OCI-M1 (cell line): ENCODE measurements around the gene WBP4.

Experiments used
- DNase-seq: peaks from one replicate; lab custom pipeline; 2025; lab: John Stamatoyannopoulos, UW

WBP4 gene

GRCh38 chr13:41048640-41049039 lies 12.7 kb upstream of the WBP4 start:
- no peak for DNase-seq

DNA sequence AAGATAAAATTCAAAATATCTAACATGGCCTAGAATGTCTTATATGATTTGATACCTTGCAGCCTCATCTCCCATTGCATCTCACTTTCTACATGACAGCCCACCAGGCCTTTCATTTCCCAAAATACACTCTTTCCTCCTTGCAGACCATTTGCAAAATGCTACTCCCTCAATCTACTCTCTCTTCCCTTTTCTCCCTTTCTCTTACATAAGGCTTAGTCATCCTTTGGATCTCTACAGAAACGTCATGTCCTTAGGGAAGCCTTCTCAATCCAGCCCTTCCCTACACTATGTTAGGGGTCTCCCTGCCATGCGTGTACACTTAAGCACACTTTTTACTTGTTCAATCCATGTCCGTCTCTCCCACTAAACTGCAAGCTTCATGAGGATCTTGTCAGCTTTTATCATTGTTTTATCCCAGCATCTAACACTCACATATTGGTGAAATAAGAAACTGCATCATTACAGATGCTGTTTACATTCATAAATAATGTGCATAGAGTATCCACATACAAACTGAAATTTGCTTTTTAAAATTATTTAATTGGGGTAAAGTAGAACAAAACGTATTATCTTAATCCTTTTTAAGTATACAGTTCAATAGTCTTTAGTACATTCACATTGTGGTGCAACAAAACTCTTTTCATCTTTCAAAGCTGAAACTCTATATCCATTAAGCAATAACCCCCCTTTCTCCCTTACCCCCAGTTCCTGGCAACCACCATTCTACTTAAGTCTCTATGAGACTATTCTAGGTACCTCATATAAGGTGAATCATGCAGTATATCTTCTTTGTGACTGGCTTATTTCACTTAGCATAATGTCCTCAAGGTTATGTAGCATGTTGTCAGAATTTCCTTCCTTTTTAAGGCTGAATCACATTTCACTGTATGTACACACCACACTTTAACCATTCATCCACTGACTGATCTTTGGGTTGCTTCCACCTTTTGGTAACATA lies 11.5 kb upstream of the WBP4 start:
- DNase-seq: no peak

GRCh38 chr13:41052441-41052840 lies 8.9 kb upstream of the WBP4 start:
- no peak for DNase-seq

DNA sequence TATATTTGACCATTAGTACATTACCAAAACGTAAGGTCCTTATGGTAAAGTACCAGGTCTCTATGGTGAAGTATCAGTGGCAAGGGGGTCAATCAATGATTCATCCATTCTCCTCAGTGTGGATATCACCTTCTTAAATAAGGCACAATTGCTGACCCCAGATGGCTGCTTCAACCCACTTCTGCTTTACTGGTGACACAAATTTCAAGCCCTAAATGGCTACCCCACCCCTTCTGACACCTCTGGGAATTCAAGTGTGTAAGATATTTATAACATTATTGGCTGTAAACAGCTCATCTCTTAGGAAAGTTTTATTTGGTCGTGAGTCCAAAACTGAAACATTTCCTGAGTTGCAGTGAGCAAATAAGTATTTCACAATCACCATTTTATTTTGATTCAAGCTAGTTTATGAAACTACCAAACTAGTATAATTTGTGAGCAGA lies 7.9 kb upstream of the WBP4 start:
- peak; percentile 72 for DNase-seq

DNA sequence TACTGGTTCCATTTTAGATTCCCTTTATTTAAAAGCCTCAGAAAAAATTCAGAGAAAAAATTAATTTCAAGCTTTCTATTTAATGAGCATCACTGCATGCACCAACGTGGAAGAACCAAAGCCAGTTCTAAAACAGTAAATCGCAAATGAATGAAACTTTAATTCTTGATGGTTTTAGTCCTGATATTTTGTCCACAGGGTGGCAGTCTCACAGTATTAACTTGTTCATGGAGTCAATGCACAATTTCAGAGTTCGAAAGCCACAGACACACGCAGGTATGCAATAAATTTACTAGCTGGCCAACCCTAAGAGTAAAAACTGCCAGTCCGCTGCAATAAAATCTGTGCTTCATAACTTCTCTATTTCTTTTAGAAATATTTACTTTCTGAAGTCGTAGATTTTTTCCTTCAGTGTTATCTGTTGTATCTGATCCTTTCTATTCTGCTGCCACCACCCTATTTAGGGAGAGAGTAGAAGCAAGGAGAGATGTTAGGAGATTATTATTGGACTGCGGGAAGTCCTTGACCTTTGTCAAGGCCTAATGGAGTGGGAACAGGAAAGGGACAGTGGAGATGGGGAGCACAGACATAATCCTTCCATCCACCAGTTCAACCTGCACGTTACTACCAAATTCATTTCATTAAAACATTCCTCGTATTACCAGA lies 7.0 kb upstream of the WBP4 start:
- DNase-seq: peak; percentile 84

GRCh38 chr13:41054919-41055619 lies 6.2 kb upstream of the WBP4 start:
- peak; percentile 72 for DNase-seq

DNA sequence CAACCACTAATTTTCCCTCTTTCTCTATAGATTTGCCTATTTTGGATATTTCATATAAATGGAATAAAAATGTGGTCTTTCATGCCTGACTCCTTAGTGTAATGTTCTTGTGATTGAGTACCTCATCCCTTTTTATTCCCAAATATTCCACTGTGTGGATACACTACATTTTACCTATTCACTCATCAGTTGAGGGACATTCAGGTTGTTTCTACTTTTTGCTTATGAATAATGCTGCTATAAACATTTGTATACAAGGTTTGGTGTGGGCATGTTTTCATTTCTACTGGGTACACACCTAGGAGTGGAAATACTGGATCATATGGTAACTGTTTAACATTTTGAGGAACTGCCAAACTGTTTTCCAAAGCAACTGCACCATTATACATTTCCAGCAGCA lies 5.1 kb upstream of the WBP4 start:
- DNase-seq: peak; percentile 50

DNA sequence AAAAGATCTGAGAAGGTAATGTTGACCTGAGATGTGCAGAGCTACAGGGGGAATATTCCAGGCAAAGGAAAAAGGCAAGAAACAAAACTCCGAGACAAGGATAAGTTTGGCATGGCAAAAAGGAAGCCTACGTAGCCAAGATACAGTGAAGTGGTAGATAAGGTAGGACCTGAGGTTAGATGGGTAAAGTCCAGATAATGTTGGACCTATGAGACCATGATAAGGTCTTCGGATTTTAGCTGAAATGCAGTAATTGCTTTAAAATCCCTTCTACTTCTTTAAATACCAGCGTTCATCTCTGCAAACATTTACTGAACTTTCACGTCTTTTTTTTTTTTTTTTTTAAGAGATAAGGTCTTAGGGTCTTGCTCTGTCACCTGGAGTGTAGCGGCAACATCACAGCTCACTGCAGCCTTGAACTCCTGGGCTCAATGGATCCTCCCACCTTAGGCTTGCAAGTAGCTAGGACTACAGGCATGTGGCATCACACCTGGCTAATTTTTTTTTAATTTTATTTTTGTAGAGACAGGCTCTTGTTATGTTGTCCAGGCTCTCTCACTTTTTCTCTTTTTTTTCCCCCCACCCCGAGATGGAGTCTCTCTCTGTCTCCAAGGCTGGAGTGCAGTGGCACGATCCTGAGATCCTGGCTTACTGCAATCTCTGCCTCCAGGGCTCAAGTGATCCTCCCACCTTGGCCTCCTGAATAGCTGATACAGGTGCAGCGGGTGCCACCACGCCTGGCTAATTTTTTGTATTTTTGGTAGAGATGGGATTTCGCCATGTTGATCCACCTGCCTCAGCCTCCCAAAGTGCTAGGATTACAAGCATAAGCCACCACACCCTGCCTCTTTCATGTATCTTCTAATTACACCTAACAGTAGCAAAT lies 4.2 kb upstream of the WBP4 start:
- peak; percentile 50 for DNase-seq

- peak; percentile 60 for DNase-seq
Measured at GRCh38 chr13:41058295-41059070, 2.8 kb upstream of the WBP4 start.

DNA sequence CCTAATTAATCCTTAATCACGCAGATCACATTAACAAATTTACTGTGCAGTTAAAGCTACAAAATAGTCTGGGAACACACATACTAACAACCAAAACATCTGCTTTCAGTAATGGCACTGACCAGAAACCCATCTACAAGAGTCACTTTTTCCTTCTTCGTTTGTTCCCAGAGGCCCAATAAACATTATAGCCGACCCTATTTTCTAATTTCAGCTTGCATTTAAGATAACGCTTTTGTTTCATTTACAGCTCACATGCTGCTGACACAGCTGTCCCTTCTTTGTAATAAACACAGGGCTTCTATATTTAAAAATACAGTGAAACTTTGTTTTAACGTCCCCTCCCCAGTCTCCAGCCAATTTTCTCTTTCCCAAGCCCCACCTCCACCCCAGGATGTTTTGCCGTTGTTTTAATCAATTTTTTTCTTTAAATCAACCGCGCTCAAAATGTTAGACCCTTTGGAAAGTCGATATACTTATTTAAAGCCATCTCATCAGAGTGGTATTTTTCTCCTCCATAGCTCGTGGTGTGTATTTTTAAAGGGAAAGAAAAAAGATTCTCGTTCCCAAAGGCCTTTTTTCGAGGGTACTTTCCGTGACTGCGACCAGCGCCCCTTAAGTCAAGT lies 1.7 kb upstream of the WBP4 start:
- peak; percentile 77 for DNase-seq

GRCh38 chr13:41060082-41060723 lies 1.1 kb upstream of the WBP4 start:
- DNase-seq: peak; percentile 97

DNA sequence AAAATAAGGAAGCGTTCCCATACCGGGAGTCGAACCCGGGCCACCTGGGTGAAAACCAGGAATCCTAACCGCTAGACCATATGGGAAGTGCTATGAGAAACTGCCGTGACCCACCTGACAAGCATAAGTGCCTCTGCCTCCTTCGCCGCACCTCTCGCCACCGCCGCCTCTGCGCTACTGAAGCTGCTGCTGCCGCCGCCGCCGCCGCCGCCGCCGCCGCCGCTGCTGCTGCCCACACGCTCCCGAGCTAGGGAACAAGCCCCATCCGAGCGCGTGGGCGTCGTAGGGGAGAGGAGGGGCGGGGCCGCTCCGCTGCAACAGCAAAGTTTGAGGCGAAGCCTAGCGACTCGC lies 610 bp upstream of the WBP4 start:
- peak; percentile 93 for DNase-seq

- peak; percentile 91 for DNase-seq
Measured at GRCh38 chr13:41061914-41062837, 867 bp downstream of the WBP4 start.

DNA sequence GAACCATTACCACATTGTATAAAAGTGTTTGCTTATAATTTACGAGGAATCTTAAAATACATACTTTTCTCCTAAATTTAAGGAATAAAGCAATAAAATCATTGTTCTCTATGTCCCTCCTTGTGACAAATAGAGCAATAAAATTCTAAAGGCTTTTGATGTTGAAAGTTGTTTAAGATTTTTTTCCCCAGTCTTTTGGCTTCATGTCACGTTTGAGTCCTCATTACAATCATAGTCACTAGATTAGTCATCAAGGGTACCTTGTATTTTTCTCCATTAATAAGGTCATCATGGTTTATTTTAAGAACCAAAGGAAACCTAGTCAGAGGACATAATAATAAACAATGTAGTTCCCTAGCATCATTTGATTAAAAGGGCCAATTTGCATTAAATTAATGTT lies 3.2 kb downstream of the WBP4 start:
- DNase-seq: no peak

GRCh38 chr13:41065078-41065477 lies 3.8 kb downstream of the WBP4 start:
- DNase-seq: peak; percentile 10

GRCh38 chr13:41074523-41074922 lies 13.2 kb downstream of the WBP4 start:
- DNase-seq: no peak

- DNase-seq: peak; percentile 55
Measured at GRCh38 chr13:41075034-41075433, 13.7 kb downstream of the WBP4 start.

DNA sequence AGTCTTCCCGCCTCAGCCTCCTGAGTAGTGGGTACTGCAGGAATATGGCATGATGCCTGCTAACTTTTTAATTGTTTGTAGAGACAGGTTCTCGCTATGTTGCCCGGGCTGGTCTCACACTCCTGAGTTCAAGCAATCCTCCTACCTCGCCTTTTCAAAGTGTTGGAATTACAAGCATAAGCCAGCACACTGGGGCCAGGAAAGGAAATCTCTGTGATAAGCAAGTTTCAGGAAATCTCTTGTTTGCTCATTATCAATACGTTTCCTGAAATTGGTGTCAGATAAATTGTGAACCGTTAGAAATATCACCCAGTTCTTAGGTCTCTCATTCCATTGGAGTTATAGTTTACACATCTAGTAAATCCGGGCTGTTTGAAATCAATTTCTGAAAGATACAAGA lies 14.2 kb downstream of the WBP4 start:
- DNase-seq: no peak

- DNase-seq: peak; percentile 17
Measured at GRCh38 chr13:41077475-41077874, 16.2 kb downstream of the WBP4 start.
